HG03460 (cell line): Measurements from ENCODE around the gene EED.
A peak's percentile ranks its signal among the peaks of the same experiment; 100 is the strongest.

Experiments used
- ATAC-seq: cut with Tn5 transposase; IDR thresholded peaks from one replicate; pipeline ENCODE4 v1.9.1; 2021; ENCODE audit not compliant: unreplicated experiment

The EED gene

GRCh38 chr11:86246293-86246675, 1.7 kb downstream of the EED start:
- no peak for ATAC-seq

- no peak for ATAC-seq
Observed at GRCh38 chr11:86247608-86248007, 3.1 kb downstream of the EED start.

GRCh38 chr11:86248609-86249008, 4.1 kb downstream of the EED start:
- no peak for ATAC-seq

- ATAC-seq = no peak
Observed at GRCh38 chr11:86249307-86250098, 5.0 kb downstream of the EED start.

- ATAC-seq = no peak
Observed at GRCh38 chr11:86251345-86251744, 6.8 kb downstream of the EED start.

GRCh38 chr11:86255896-86256295, 11.3 kb downstream of the EED start:
- peak; percentile 85 for ATAC-seq

GRCh38 chr11:86256608-86257007, 12.1 kb downstream of the EED start:
- ATAC-seq = no peak

GRCh38 chr11:86257446-86257845, 12.9 kb downstream of the EED start:
- no peak for ATAC-seq

- ATAC-seq = no peak
Observed at GRCh38 chr11:86259730-86260129, 15.2 kb downstream of the EED start.

GRCh38 chr11:86261328-86261727, 16.8 kb downstream of the EED start:
- no peak for ATAC-seq

- ATAC-seq = no peak
Observed at GRCh38 chr11:86262387-86262786, 17.8 kb downstream of the EED start.

- ATAC-seq = no peak
Observed at GRCh38 chr11:86264649-86265048, 20.1 kb downstream of the EED start.

- ATAC-seq = no peak
Observed at GRCh38 chr11:86265194-86265593, 20.6 kb downstream of the EED start.

GRCh38 chr11:86269645-86270044, 25.1 kb downstream of the EED start:
- ATAC-seq = no peak

GRCh38 chr11:86274503-86274902, 29.9 kb downstream of the EED start:
- no peak for ATAC-seq

- no peak for ATAC-seq
Observed at GRCh38 chr11:86274999-86275398, 30.4 kb downstream of the EED start.

GRCh38 chr11:86275493-86276370, 31.2 kb downstream of the EED start:
- no peak for ATAC-seq

- ATAC-seq = no peak
Observed at GRCh38 chr11:86277741-86278140, 33.2 kb downstream of the EED start.

- no peak for ATAC-seq
Observed at GRCh38 chr11:86278226-86278625, 33.7 kb downstream of the EED start.

GRCh38 chr11:86279747-86280146, 35.2 kb downstream of the EED start:
- ATAC-seq = no peak

GRCh38 chr11:86287468-86287796, 42.9 kb downstream of the EED start:
- ATAC-seq = peak; percentile 17

GRCh38 chr11:86288776-86289507, 44.4 kb downstream of the EED start:
- ATAC-seq = no peak
